Activated CD4-positive, alpha-beta memory T cell treated with anti-CD3 and anti-CD28 coated beads, Interleukin-2, amount 10 ng/mL, durations not matched to agents 7 days and 5 days (primary cell): ENCODE measurements around the gene TNFRSF1A. TPM values are rescaled to one million over a fixed set of nuclear protein-coding genes. Genes with fewer than 3 reads are reported as not detected.

Experiments used
- CTCF ChIA-PET: fragments of 350-600 bp; sonication (Branson Sonifier 250); formaldehyde crosslinking; loops from one replicate; lab custom pipeline; 2021; ENCODE audit warnings: antibody characterized with exemption, inconsistent platforms; lab: Charles Lee
- POLR2A ChIA-PET: fragments of 350-600 bp; sonication (Branson Sonifier 250); formaldehyde crosslinking; loops from one replicate; lab custom pipeline; 2021; ENCODE audit warnings: antibody characterized with exemption; lab: Charles Lee
- DNase-seq: peaks from one replicate; pipeline ENCODE4 v3.0.0-alpha.2; 2020
- H3K27ac Mint-ChIP-seq: one replicate; pipeline ENCODE4 v1.8.0; 2021; ENCODE audit warnings: mild to moderate bottlenecking, mixed read lengths
- H3K27me3 Mint-ChIP-seq: one replicate; pipeline ENCODE4 v1.8.0; 2021; ENCODE audit warnings: mixed read lengths
- H3K36me3 Mint-ChIP-seq: one replicate; pipeline ENCODE4 v1.8.0; 2021; ENCODE audit warnings: low read depth, mixed read lengths
- H3K4me1 Mint-ChIP-seq: one replicate; pipeline ENCODE4 v1.8.0; 2021; ENCODE audit warnings: mixed read lengths
- H3K4me3 Mint-ChIP-seq: one replicate; pipeline ENCODE4 v1.8.0; 2021; ENCODE audit warnings: mild to moderate bottlenecking, mixed read lengths
- H3K9me3 Mint-ChIP-seq: one replicate; pipeline ENCODE4 v1.8.0; 2021; ENCODE audit warnings: mixed read lengths
- total RNA-seq, 2 experiments: library from RNA; stranded (reverse); gene quantifications; one replicate each; pipeline ENCODE4 v1.2.3, GENCODE V29; 2021

TNFRSF1A gene
- total RNA-seq, 2 experiments from 2014 or later = 61.5 to 61.9 TPM

DNA sequence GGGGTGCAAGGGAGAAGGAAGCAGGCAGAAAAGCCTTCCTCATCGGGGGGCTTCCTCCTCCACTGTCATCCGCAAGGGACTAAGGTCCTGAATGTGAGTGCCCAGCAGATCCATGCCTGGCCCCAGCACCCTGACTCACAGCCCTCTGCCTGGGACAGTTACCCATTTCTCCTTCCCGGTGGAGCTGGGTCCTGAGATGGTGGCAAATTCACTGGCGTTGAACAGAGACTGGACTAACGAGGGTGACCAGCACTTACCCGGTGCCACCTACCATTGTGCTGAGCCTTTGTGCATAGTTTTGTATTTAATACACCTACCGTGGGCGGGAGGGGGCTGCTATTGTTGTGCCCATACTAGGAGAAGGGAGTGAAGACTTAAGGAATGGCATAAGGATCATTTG lies 62.2 kb downstream of the TNFRSF1A start:
- Mint-ChIP-seq H3K27ac (no peak overlapping the region), H3K36me3 (no peaks in the 10 kb centered on the region), H3K9me3 (no peaks in the 10 kb centered on the region), H3K4me1 (peaks cover 6% of the 10 kb centered on the region), H3K4me3 (no peak overlapping the region), H3K27me3 (peaks cover 42% of the 10 kb centered on the region)
- POLR2A ChIA-PET = no interaction called here
- CTCF ChIA-PET = interaction anchor here (0.8 to 4.7 kb wide), 13 partner anchors 10 to 292 kb away, joined by 3 to 92 read pairs (median 4); no protein-coding TSS in a partner anchor
- DNase-seq = no peak

DNA sequence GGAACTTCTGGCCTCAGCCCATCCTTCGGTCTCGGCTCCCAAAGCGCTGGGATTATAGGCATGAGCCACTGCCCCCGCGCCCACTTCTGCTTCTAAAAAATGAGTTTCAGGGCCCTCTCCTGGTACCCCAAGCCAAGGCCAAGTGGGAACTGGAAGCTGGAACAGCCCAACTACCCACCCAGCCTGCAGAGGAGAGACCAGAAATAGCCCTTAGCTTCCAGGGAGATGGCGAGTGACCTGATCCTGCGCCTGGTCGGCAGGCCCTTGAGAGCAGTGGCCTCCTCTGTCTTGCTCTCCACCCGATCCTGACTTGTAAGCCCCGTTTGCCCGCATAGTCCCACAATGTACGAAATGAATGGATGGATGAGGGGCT lies 62.6 kb downstream of the TNFRSF1A start:
- peak overlapping the region; percentile 28 for H3K4me3 Mint-ChIP-seq
- CTCF ChIA-PET = interaction anchor here (0.6 to 4.7 kb wide), 24 partner anchors 9 to 291 kb away, joined by 3 to 92 read pairs (median 3); no protein-coding TSS in a partner anchor
- no peaks in the 10 kb centered on the region for H3K36me3 Mint-ChIP-seq
- no peak for DNase-seq
- POLR2A ChIA-PET = interaction anchor here (1.0 kb wide), 2 partner anchors 84 to 212 kb away, joined by 3 to 4 read pairs; no protein-coding TSS in a partner anchor
- no peaks in the 10 kb centered on the region for H3K9me3 Mint-ChIP-seq
- no peak overlapping the region for H3K27ac Mint-ChIP-seq
- peaks cover 42% of the 10 kb centered on the region for H3K27me3 Mint-ChIP-seq
- peaks cover 6% of the 10 kb centered on the region for H3K4me1 Mint-ChIP-seq

Other genes with a start within 250 kb of the TNFRSF1A start
- gene VWF, start 217.4 kb downstream of the TNFRSF1A start, total RNA-seq = not detected
- 1 to 10 TPM in 1 of 2 experiments, under 1 TPM in 1; 0.90 to 1.0 TPM for gene CD9, start 141.7 kb downstream of the TNFRSF1A start, total RNA-seq
- not detected for gene PLEKHG6, start 31.4 kb downstream of the TNFRSF1A start, total RNA-seq
- gene SCNN1A, start 33.5 kb upstream of the TNFRSF1A start, total RNA-seq = 1 to 10 TPM in 1 of 2 experiments, under 1 TPM in 1; 0.78 to 1.3 TPM
- under 1 TPM; 0.38 to 0.40 TPM for gene LTBR, start 42.1 kb upstream of the TNFRSF1A start, total RNA-seq
- gene CD27, start 102.9 kb upstream of the TNFRSF1A start, total RNA-seq = 10 to 100 TPM; 39.9 to 43.4 TPM
- gene TAPBPL, start 110.0 kb upstream of the TNFRSF1A start, total RNA-seq = 10 to 100 TPM; 45.0 to 49.0 TPM
- gene VAMP1, start 128.6 kb upstream of the TNFRSF1A start, total RNA-seq = 10 to 100 TPM; 45.1 to 50.9 TPM
- 100 to 1,000 TPM; 204 to 208 TPM for gene MRPL51, start 151.2 kb upstream of the TNFRSF1A start, total RNA-seq
- gene NCAPD2, start 152.0 kb upstream of the TNFRSF1A start, total RNA-seq = 100 to 1,000 TPM; 153 to 156 TPM
- 1,000 to 10,000 TPM; 5,691 to 5,753 TPM for gene GAPDH, start 192.4 kb upstream of the TNFRSF1A start, total RNA-seq
- gene IFFO1, start 214.0 kb upstream of the TNFRSF1A start, total RNA-seq = 10 to 100 TPM; 23.1 to 23.6 TPM
- gene NOP2, start 226.2 kb upstream of the TNFRSF1A start, total RNA-seq = 10 to 100 TPM; 46.5 to 50.9 TPM